A673 (cell line): ENCODE data around the gene TMSB4X. TPM values are rescaled to one million over a fixed set of nuclear protein-coding genes. Genes with fewer than 3 reads are reported as not detected.

Experiments
- BruUV-seq: library from RNA; stranded (reverse); fragments of 400-500 nt; replicated peaks from 2 replicates; lab custom pipeline; 2021; lab: Mats Ljungman, UMichigan
- CTCF ChIA-PET: fragments of 300-600 bp; sonication (Branson Sonifier 250); formaldehyde crosslinking; loops from one replicate; lab custom pipeline; 2022; ENCODE audit warnings: antibody characterized with exemption; lab: Charles Lee
- POLR2A ChIA-PET: fragments of 300-600 bp; sonication (Branson Sonifier 250); formaldehyde crosslinking; loops from one replicate; lab custom pipeline; 2022; ENCODE audit warnings: antibody characterized with exemption; ENCODE audit not compliant: low non-redundant PET; lab: Charles Lee
- DNase-seq: peaks from one replicate; pipeline ENCODE4 v3.0.0-alpha.2; 2015; ENCODE audit warnings: low spot score
- H3K27ac ChIP-seq: fragments of 200-600 bp; sonication (generic); 2 replicates; pipeline ENCODE4 v1.5.1; 2016; ENCODE audit warnings: mixed run types, low read depth, mild to moderate bottlenecking, mixed read lengths, antibody characterized with exemption, low read length; ENCODE audit not compliant: poor library complexity, severe bottlenecking
- H3K27me3 ChIP-seq: fragments of 200-600 bp; sonication (generic); replicated peaks from 2 replicates; pipeline ENCODE4 v1.6.1; 2017; ENCODE audit warnings: mixed run types, low read depth, mild to moderate bottlenecking, mixed read lengths, antibody characterized with exemption, low read length; ENCODE audit not compliant: insufficient read depth, poor library complexity
- H3K36me3 ChIP-seq: fragments of 200-600 bp; sonication (generic); 2 replicates; pipeline ENCODE4 v1.6.1; 2016; ENCODE audit warnings: mixed run types, mild to moderate bottlenecking, mixed read lengths, antibody characterized with exemption, low read length; ENCODE audit not compliant: insufficient read depth, poor library complexity, severe bottlenecking
- H3K4me1 ChIP-seq: fragments of 200-600 bp; sonication (generic); 2 replicates; pipeline ENCODE4 v1.6.1; 2017; ENCODE audit warnings: mixed run types, mild to moderate bottlenecking, mixed read lengths, antibody characterized with exemption, low read length; ENCODE audit not compliant: insufficient read depth, poor library complexity, severe bottlenecking
- H3K4me3 ChIP-seq: fragments of 200-600 bp; sonication (generic); 2 replicates; pipeline ENCODE4 v1.5.1; 2016; ENCODE audit warnings: low read depth, mixed run types, mild to moderate bottlenecking, mixed read lengths, low read length; ENCODE audit not compliant: poor library complexity, severe bottlenecking
- H3K9me3 ChIP-seq: fragments of 200-600 bp; sonication (generic); 2 replicates; pipeline ENCODE4 v1.6.1; 2016; ENCODE audit warnings: mixed run types, low read depth, mild to moderate bottlenecking, mixed read lengths, antibody characterized with exemption, low read length; ENCODE audit not compliant: poor library complexity, severe bottlenecking
- EZH2 ChIP-seq: fragments of 200-600 bp; sonication (generic); IDR thresholded peaks from 2 replicates; pipeline ENCODE4 v1.6.1; 2017; ENCODE audit warnings: borderline replicate concordance, low read depth, mild to moderate bottlenecking, mixed read lengths, antibody characterized with exemption, low read length; ENCODE audit not compliant: poor library complexity, severe bottlenecking
- intact Hi-C: fragments of 100-400 bp; cut with micrococcal nuclease; formaldehyde crosslinking; loops from one replicate; pipeline ENCODE4 v1.10.0; 2022; ENCODE audit not compliant: unreplicated experiment
- total RNA-seq: library from RNA; stranded (reverse); gene quantifications from 2 replicates; pipeline ENCODE4 v1.2.3, GENCODE V29; 2021
- TF ChIP-seq, protein P1 (sequence below): fragments of 300-800, 200-600 bp; sonication (generic); conservative IDR thresholded peaks from 2 replicates; pipeline ENCODE4 v1.5.1; 2017; ENCODE audit warnings: low read depth, mild to moderate bottlenecking, antibody characterized with exemption, low read length, moderate library complexity, mixed read lengths

Gene TMSB4X
- total RNA-seq, 1 experiment from 2014 or later, result 1,093 TPM

DNA sequence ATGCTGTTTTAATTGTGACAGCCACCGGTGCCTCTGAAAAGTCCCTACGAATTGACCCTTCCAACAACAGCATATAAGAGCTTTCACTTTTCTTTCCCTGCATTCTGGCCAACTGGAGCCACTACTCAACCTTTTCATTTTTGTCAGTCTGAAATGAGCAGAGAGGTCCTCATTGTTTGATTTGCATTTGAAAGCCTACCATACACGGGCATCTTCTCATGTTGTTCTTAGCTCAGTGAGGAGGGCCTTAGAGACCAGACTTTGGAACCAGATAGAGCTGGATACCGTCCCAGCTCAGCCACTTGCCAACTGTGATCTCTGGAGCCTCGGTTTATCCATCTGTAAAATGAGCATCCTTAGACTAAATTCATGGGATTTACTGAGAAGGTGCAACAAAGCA is 16.9 kb upstream of the TMSB4X start:
- intact Hi-C loops, result no loop called here
- no peaks in the 10 kb centered on the region for H3K27me3 ChIP-seq
- H3K4me1 ChIP-seq, result peaks cover 12% of the 10 kb centered on the region
- no peak for TF ChIP-seq EZH2
- H3K9me3 ChIP-seq, result no peaks in the 10 kb centered on the region
- no peak overlapping the region for H3K27ac ChIP-seq
- no peak overlapping the region for H3K4me3 ChIP-seq
- ChIA-PET POLR2A (no interaction called here), CTCF (no interaction called here)
- no TSS peak for BruUV-seq
- no peaks in the 10 kb centered on the region for H3K36me3 ChIP-seq
- DNase-seq, result no peak

DNA sequence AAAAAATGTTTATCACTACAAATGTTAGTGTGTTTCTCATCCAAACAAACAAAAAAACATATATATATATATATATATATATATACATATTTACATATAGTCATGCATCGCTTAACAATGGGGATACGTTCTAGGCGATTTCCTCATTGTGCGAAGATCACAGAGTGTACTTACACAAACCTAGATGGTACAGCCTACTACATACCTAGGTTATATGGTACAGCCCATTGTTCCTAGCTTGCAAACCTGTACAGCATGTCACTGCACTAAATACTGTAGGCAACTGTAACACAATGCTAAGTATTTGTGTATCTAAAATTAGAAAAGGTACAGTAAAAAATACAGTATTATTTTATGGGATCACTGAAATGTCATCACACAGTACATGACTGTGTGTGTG is 16.4 kb upstream of the TMSB4X start:
- intact Hi-C loops, result no loop called here
- Histone ChIP-seq H3K4me3 (no peak overlapping the region), H3K36me3 (no peaks in the 10 kb centered on the region), H3K4me1 (peaks cover 12% of the 10 kb centered on the region), H3K27me3 (no peaks in the 10 kb centered on the region), H3K9me3 (no peaks in the 10 kb centered on the region), H3K27ac (no peak overlapping the region)
- no TSS peak for BruUV-seq
- ChIA-PET CTCF (no interaction called here), POLR2A (no interaction called here)
- DNase-seq, result no peak
- TF ChIP-seq, protein P1, sequence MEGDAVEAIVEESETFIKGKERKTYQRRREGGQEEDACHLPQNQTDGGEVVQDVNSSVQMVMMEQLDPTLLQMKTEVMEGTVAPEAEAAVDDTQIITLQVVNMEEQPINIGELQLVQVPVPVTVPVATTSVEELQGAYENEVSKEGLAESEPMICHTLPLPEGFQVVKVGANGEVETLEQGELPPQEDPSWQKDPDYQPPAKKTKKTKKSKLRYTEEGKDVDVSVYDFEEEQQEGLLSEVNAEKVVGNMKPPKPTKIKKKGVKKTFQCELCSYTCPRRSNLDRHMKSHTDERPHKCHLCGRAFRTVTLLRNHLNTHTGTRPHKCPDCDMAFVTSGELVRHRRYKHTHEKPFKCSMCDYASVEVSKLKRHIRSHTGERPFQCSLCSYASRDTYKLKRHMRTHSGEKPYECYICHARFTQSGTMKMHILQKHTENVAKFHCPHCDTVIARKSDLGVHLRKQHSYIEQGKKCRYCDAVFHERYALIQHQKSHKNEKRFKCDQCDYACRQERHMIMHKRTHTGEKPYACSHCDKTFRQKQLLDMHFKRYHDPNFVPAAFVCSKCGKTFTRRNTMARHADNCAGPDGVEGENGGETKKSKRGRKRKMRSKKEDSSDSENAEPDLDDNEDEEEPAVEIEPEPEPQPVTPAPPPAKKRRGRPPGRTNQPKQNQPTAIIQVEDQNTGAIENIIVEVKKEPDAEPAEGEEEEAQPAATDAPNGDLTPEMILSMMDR, result no peak
- TF ChIP-seq EZH2, result no peak

DNA sequence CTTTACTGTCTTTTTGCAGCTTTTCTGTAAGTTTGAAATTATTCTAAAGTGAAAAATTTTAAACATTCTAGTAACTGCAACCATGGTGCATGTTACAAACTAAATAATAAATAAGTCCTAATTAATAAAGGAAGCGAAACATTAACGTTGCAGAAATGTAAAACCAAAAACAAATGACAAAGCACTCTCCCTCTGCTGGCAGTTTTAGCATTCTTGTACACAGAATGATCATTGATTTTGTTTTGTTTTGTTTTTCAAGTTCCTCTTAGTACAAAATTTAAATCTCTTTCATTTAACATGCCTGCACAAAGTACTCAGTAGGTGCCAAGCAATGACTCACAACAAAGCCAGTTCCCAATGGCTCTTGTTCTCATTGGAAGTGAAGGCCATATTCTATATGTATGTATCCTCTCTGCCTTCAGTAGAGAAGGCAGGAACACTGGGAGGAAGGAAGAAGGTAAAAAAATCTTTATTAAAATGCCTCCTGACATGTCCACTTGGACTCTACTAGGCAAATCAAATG is 13.7 kb upstream of the TMSB4X start:
- POLR2A ChIA-PET, result no interaction called here

More for the DNA sequence above, 13.7 kb upstream of the TMSB4X start:
- intact Hi-C loops, result no loop called here
- Histone ChIP-seq H3K27ac (no peak overlapping the region), H3K4me3 (no peak overlapping the region), H3K9me3 (no peaks in the 10 kb centered on the region), H3K27me3 (no peaks in the 10 kb centered on the region), H3K36me3 (no peaks in the 10 kb centered on the region), H3K4me1 (peaks cover 5% of the 10 kb centered on the region)
- CTCF ChIA-PET, result no interaction called here
- DNase-seq, result no peak
- no TSS peak for BruUV-seq
- TF ChIP-seq, protein P1, result no peak
- TF ChIP-seq EZH2, result no peak
